ENCODE data around the gene SULF2. TPM values are rescaled to one million over a fixed set of nuclear protein-coding genes. Genes with fewer than 3 reads are reported as not detected.
A peak's percentile ranks its signal among the peaks of the same experiment; 100 is the strongest.

Gene SULF2
- total RNA-seq, 4 donors from 2014 or later = 31.5 to 182 (median 94.4) TPM

DNA sequence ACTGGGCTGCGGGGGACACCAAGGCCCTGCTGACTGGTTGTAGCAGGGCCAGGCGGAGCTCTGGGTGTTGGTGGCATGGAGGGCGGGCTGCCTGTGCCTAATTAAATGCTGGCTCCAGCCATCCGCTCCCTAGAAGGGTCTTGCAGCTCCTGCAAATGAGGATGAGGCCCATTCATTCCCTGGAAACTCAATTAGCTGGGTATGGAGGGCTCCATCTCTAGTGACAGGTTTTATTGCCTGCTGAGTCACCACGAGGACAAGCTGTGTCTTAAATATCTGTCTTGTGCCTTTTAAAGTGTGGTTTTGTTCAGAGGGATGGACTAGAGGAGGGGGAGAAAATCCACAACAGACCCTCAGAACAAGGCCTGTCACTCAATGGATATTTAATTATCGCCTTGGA, 60.9 kb downstream of the SULF2 start:
- peaks cover 0 to 39% (median 5%) of the 10 kb centered on the region in 3 donors for H3K4me1 ChIP-seq
- no peak overlapping the region for H3K27ac ChIP-seq
- WGBS, 2 donors = 84 to 94% methylated on average over 2 to 6 of the region's 6 CpGs
- no peaks in the 10 kb centered on the region for H3K9me3 ChIP-seq
- no peak for DNase-seq
- H3K4me3 ChIP-seq = no peak overlapping the region
- intact Hi-C loops (cut with DNase I) = no loop called here
- H3K36me3 ChIP-seq = peaks cover 0 to 71% (median 4%) of the 10 kb centered on the region in 3 donors
- no peaks in the 10 kb centered on the region for H3K27me3 ChIP-seq
- TF ChIP-seq POLR2A (IDR thresholded peaks at IDR 0.05) = no peak
- TF ChIP-seq, protein P1, sequence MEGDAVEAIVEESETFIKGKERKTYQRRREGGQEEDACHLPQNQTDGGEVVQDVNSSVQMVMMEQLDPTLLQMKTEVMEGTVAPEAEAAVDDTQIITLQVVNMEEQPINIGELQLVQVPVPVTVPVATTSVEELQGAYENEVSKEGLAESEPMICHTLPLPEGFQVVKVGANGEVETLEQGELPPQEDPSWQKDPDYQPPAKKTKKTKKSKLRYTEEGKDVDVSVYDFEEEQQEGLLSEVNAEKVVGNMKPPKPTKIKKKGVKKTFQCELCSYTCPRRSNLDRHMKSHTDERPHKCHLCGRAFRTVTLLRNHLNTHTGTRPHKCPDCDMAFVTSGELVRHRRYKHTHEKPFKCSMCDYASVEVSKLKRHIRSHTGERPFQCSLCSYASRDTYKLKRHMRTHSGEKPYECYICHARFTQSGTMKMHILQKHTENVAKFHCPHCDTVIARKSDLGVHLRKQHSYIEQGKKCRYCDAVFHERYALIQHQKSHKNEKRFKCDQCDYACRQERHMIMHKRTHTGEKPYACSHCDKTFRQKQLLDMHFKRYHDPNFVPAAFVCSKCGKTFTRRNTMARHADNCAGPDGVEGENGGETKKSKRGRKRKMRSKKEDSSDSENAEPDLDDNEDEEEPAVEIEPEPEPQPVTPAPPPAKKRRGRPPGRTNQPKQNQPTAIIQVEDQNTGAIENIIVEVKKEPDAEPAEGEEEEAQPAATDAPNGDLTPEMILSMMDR (IDR thresholded peaks at IDR 0.05) = no peak

DNA sequence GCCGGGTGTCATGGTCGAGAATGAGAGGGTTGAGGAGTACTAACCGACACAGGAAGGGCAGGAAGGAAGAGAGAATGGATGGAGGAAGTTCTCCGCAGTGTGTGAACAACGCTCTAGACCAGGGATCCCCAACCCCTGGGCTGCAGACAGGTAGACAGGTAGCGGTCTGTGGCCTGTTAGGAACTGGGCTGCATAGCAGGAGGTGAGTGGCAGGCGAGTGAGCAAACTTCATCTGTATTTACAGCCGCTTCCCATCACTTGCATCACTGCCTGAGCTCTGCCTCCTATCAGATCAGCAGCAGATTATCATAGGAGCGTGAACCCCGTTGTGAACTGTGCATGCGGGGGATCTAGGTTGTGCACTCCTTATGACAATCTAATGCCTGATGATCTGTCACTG, 62.0 kb downstream of the SULF2 start:
- H3K27me3 ChIP-seq = no peaks in the 10 kb centered on the region
- intact Hi-C loops (cut with DNase I) = no loop called here

DNA sequence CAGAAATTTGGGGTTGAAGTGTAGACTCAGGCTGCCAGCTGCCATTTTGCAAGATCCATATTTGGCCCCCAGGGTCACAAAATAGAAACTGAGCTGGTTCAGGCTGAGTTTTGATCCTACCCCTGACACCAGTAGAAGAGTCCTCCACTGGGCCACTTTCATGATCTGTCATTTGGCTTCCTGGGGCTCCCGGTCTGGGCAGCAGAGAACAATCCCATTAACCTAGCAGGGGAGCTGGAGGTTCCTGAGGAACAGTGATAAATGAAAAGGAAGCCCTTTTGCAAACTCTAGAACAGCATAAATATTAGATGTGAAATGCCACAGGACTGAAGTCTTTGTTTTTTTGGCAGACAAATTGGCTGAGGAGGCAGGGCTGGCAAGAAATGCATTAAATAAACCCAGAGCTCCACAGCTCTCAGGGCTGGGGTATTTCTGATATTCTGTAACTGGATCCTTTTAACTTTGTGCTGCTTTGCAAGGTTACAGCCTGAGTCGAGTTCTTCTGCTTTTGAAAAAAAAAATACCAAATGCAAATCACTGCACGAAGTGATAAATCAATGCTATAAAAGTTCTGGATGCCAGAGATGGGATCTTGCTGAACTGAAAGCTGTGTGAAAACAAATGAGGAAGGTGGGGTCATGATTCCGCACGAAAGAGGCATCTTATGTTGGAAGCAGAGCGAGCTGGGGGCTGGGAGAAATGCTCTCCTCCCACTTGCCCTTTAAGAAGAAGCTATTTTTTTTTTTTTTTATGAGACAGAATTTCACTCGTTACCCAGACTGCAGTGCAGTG, 64.4 kb downstream of the SULF2 start:
- no peak for DNase-seq
- H3K27ac ChIP-seq = peak overlapping the region in 2 of 4 donors; percentile 10 to 55
- TF ChIP-seq, protein P1 (IDR thresholded peaks at IDR 0.05) = no peak
- no peak for TF ChIP-seq POLR2A (IDR thresholded peaks at IDR 0.05)
- WGBS, 2 donors = 52 to 56% methylated on average over 7 of the region's 7 CpGs
- peaks cover 0 to 30% (median 6%) of the 10 kb centered on the region in 3 donors for H3K4me1 ChIP-seq
- H3K36me3 ChIP-seq = peaks cover 0 to 79% (median 0%) of the 10 kb centered on the region in 3 donors
- H3K9me3 ChIP-seq = no peaks in the 10 kb centered on the region
- H3K4me3 ChIP-seq = no peak overlapping the region
- no peaks in the 10 kb centered on the region for H3K27me3 ChIP-seq
- intact Hi-C loops (cut with DNase I) = no loop called here

More for the DNA sequence above, 62.0 kb downstream of the SULF2 start:
- Histone ChIP-seq H3K4me1 (peaks cover 0 to 40% (median 6%) of the 10 kb centered on the region in 3 donors), H3K36me3 (peaks cover 0 to 71% (median 0%) of the 10 kb centered on the region in 3 donors), H3K27ac (no peak overlapping the region), H3K9me3 (no peaks in the 10 kb centered on the region), H3K4me3 (no peak overlapping the region)
- WGBS, 2 donors = 70 to 83% methylated on average over 11 of the region's 11 CpGs
- no peak for DNase-seq
- TF ChIP-seq POLR2A (IDR thresholded peaks at IDR 0.05) = no peak
- TF ChIP-seq, protein P1 (IDR thresholded peaks at IDR 0.05) = no peak

DNA sequence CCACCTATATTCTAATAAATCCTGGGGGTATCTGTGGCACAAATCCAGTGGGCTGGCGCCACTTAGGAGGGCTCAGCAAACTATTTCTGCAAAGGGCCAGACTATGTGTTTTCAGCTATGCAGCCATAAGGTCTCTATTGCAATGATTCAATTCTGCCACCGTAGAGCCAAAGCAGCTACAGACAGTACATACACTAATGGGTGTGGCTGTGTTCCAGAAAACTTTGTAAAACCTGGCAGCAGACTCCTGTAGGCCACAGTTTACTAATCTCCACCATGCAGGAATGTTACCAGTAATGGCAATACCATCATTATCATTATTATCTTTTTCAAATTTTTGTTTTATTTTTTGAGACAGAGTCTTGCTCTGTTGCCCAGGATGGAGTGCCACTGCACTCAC, 65.7 kb downstream of the SULF2 start:
- WGBS, 2 donors = 52 to 61% methylated on average over 2 of the region's 2 CpGs

DNA sequence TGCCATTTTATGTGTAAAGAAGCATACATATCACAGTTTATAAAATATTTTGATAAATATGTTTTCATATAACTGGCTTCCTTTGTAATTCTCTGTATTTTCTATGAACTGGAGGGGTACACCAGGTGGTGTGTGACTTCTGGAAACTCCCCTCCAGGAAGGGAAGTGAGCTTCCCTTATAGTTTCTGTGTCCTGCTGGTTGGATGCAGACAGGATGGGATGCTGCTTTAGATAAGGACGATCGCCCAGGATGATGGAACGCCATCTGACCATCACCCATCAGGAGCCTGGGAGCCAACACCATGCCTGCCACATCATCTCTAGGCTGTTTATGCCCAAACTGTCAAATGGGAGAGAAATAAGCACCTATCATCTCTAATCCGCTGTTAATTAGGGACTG, 66.1 kb downstream of the SULF2 start:
- DNase-seq = no peak
- TF ChIP-seq, protein P1 (IDR thresholded peaks at IDR 0.05) = no peak
- no peak for TF ChIP-seq POLR2A (IDR thresholded peaks at IDR 0.05)
- no peak overlapping the region for H3K4me3 ChIP-seq
- H3K27me3 ChIP-seq = no peaks in the 10 kb centered on the region
- intact Hi-C loops (cut with DNase I) = no loop called here
- no peak overlapping the region for H3K27ac ChIP-seq
- H3K36me3 ChIP-seq = peaks cover 0 to 85% (median 0%) of the 10 kb centered on the region in 3 donors
- 74 to 86% methylated on average over 3 to 4 of the region's 4 CpGs for WGBS, 2 donors
- H3K9me3 ChIP-seq = no peaks in the 10 kb centered on the region
- peaks cover 0 to 25% (median 6%) of the 10 kb centered on the region in 3 donors for H3K4me1 ChIP-seq

More for the DNA sequence above, 65.7 kb downstream of the SULF2 start:
- TF ChIP-seq, protein P1 (IDR thresholded peaks at IDR 0.05) = no peak
- TF ChIP-seq POLR2A (IDR thresholded peaks at IDR 0.05) = no peak
- peaks cover 0 to 85% (median 0%) of the 10 kb centered on the region in 3 donors for H3K36me3 ChIP-seq
- DNase-seq = no peak
- H3K27ac ChIP-seq = peak overlapping the region in 1 of 4 donors; percentile 55
- H3K9me3 ChIP-seq = no peaks in the 10 kb centered on the region
- intact Hi-C loops (cut with DNase I) = no loop called here
- H3K27me3 ChIP-seq = no peaks in the 10 kb centered on the region
- H3K4me1 ChIP-seq = peaks cover 0 to 25% (median 6%) of the 10 kb centered on the region in 3 donors
- H3K4me3 ChIP-seq = no peak overlapping the region
